GM12874 (cell line): ENCODE results near the gene PEAK1.

Source experiments
- CTCF ChIP-seq: IDR thresholded peaks from 2 replicates; pipeline ENCODE4 v1.5.1; 2011; ENCODE audit warnings: low read depth, mild to moderate bottlenecking, control low read depth, low read length, moderate library complexity; ENCODE audit not compliant: insufficient read depth

Gene PEAK1

GRCh38 chr15:77058468-77058867, 361.4 kb downstream of the PEAK1 start:
- no peak for TF ChIP-seq CTCF

- no peak for TF ChIP-seq CTCF
These were observed 362.2 kb downstream of the PEAK1 start for GRCh38 chr15:77057685-77058084.

- no peak for TF ChIP-seq CTCF
These were observed 362.8 kb downstream of the PEAK1 start for GRCh38 chr15:77057072-77057471.

GRCh38 chr15:77053709-77054108, 366.2 kb downstream of the PEAK1 start:
- no peak for TF ChIP-seq CTCF

- TF ChIP-seq CTCF, result no peak
These were observed 367.3 kb downstream of the PEAK1 start for GRCh38 chr15:77052556-77052955.
